Measurements from ENCODE around the gene URI1.

URI1 gene

DNA sequence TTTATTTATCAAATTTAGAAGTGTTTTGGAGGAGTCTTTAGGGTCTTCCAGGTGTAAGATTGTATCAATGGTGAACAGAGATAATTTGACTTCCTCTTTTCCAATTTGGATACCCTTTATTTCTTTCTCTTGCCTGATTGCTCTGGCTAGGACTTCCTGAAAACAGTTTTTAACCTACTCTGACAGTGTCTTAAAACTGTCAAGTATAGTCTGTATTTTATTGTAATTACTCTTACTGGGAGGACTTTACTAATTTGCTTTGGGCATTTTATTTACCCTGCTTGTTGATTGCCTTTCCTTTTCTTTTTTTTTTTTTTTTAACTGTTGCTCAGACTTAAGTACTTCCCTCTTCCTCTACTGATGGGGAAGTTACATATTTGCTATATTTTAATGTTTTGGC lies 81.3 kb downstream of the URI1 start:
- TF ChIP-seq PKNOX1 (IDR thresholded peaks at IDR 0.05) (peak; percentile 22; the same call in 1 of the 2 replicates), CTBP1 (IDR thresholded peaks at IDR 0.05; ENCODE audit: borderline replicate concordance) (no peak)
- DNase-seq (ENCODE audit: extremely low spot score), result no peak
- CTCF ChIA-PET, result no interaction called here
- POLR2A ChIA-PET, result no interaction called here

DNA sequence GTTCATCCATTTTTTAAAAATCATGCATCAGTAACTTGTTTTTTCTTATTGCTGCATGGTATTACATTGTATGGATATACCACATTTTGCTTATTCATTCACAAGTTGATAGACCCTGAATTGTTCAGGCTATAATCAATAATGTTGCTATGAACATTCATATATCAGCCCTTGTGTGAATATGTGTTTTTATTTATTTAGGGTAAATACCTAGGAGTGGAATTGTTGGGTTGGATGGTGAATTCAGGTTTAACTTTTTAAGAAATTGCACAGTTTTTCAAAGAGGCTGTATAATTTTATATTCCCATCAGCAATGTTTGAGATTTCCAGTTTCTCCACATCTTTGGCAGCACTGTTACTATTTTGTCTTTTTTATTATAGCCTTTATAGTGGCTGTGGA lies 82.1 kb downstream of the URI1 start:
- ChIA-PET CTCF (no interaction called here), POLR2A (no interaction called here)
- DNase-seq (ENCODE audit: extremely low spot score), result no peak
- TF ChIP-seq FOXK2 (IDR thresholded peaks at IDR 0.05), result no peak
- no peak for TF ChIP-seq ZNF384 (IDR thresholded peaks at IDR 0.05)
- TF ChIP-seq BHLHE40 (IDR thresholded peaks at IDR 0.05; ENCODE audit: borderline replicate concordance), result no peak
- TF ChIP-seq ELF4 (IDR thresholded peaks at IDR 0.05), result no peak
- no peak for TF ChIP-seq HDGF (IDR thresholded peaks at IDR 0.05; ENCODE audit: borderline replicate concordance)
- TF ChIP-seq L3MBTL2 (conservative IDR thresholded peaks at IDR 0.05), result no peak
- TF ChIP-seq NFRKB (IDR thresholded peaks at IDR 0.05), result no peak
- no peak for TF ChIP-seq ARNT (IDR thresholded peaks at IDR 0.05)
- TF ChIP-seq LEF1 (IDR thresholded peaks at IDR 0.05; ENCODE audit: borderline replicate concordance), result no peak
- TF ChIP-seq CTBP1 (IDR thresholded peaks at IDR 0.05; ENCODE audit: borderline replicate concordance), result no peak
- TF ChIP-seq SUZ12 (IDR thresholded peaks at IDR 0.05), result no peak
- no peak for TF ChIP-seq SP1 (IDR thresholded peaks at IDR 0.05)
- no peak for TF ChIP-seq FOXA1 (IDR thresholded peaks at IDR 0.05)
- no peak for TF ChIP-seq TARDBP (IDR thresholded peaks at IDR 0.05)

DNA sequence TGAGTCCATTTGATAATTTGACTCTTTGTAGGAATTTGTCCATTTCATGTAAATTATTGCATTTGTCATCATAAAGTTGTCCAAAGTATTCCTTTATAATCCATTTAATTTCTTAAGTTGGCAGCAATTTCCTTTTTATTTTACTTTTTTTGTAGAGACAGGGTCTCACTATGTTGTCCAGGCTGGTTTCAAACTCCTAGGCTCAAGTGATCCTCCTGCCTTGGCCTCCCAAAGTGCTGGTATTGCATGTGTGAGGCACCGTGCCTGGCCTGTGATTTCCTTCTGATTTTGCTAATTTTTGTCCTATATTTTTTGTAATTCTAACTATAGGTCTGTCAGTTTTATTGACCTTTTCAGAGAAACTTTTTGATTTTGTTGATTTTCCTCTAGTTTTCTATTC lies 84.9 kb downstream of the URI1 start:
- POLR2A ChIA-PET, result no interaction called here

GRCh38 chr19:30028118-30028991 lies 86.3 kb downstream of the URI1 start:
- peak; percentile 73 for TF ChIP-seq PKNOX1 (IDR thresholded peaks at IDR 0.05)
- no peak for TF ChIP-seq LEF1 (IDR thresholded peaks at IDR 0.05; ENCODE audit: borderline replicate concordance)
- TF ChIP-seq ZNF384 (IDR thresholded peaks at IDR 0.05), result peak; percentile 68; the same call in 1 of the 2 replicates
- ChIA-PET POLR2A (interaction anchor here (0.6 kb wide), 1 partner anchor 617 kb away, joined by 3 read pairs; no protein-coding TSS in a partner anchor), CTCF (no interaction called here)
- DNase-seq (ENCODE audit: extremely low spot score), result no peak

More for the DNA sequence above, 84.9 kb downstream of the URI1 start:
- no peak for DNase-seq (ENCODE audit: extremely low spot score)
- CTCF ChIA-PET, result no interaction called here
- no peak for TF ChIP-seq FOXK2 (IDR thresholded peaks at IDR 0.05)
- no peak for TF ChIP-seq SP1 (IDR thresholded peaks at IDR 0.05)
- TF ChIP-seq SUZ12 (IDR thresholded peaks at IDR 0.05), result no peak
- TF ChIP-seq LEF1 (IDR thresholded peaks at IDR 0.05; ENCODE audit: borderline replicate concordance), result no peak
- TF ChIP-seq CTBP1 (IDR thresholded peaks at IDR 0.05; ENCODE audit: borderline replicate concordance), result no peak
- TF ChIP-seq ELF4 (IDR thresholded peaks at IDR 0.05), result no peak
- no peak for TF ChIP-seq PKNOX1 (IDR thresholded peaks at IDR 0.05)
- no peak for TF ChIP-seq TARDBP (IDR thresholded peaks at IDR 0.05)
- no peak for TF ChIP-seq ARNT (IDR thresholded peaks at IDR 0.05)
- no peak for TF ChIP-seq HDGF (IDR thresholded peaks at IDR 0.05; ENCODE audit: borderline replicate concordance)
- no peak for TF ChIP-seq L3MBTL2 (conservative IDR thresholded peaks at IDR 0.05)
- TF ChIP-seq ZNF384 (IDR thresholded peaks at IDR 0.05), result no peak
- TF ChIP-seq FOXM1 (IDR thresholded peaks at IDR 0.05; ENCODE audit: borderline replicate concordance), result no peak
- no peak for TF ChIP-seq NFRKB (IDR thresholded peaks at IDR 0.05)
- TF ChIP-seq FOXA1 (IDR thresholded peaks at IDR 0.05), result no peak
- TF ChIP-seq BHLHE40 (IDR thresholded peaks at IDR 0.05; ENCODE audit: borderline replicate concordance), result no peak

DNA sequence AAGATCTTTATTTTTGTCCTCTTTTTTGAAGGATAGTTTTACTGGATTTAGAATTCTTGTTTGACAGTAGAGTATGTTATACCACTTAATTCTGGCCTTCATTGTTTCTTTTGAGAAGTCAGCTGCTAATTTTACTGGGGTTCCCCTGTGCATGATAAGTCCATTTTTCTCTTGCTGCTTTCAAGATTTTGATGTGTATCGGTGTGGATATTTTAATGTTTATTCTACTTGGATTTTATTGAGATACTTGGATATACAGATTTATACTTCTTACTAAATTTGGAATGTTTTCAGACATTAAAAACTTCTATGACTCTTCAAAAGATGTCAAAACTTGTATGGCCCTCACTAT lies 86.9 kb downstream of the URI1 start:
- ChIA-PET CTCF (no interaction called here), POLR2A (no interaction called here)
- no peak for TF ChIP-seq FOXA1 (IDR thresholded peaks at IDR 0.05)
- no peak for TF ChIP-seq L3MBTL2 (conservative IDR thresholded peaks at IDR 0.05)
- TF ChIP-seq ZNF384 (IDR thresholded peaks at IDR 0.05), result no peak
- TF ChIP-seq LEF1 (IDR thresholded peaks at IDR 0.05; ENCODE audit: borderline replicate concordance), result no peak
- TF ChIP-seq HDGF (IDR thresholded peaks at IDR 0.05; ENCODE audit: borderline replicate concordance), result no peak
- no peak for TF ChIP-seq FOXM1 (IDR thresholded peaks at IDR 0.05; ENCODE audit: borderline replicate concordance)
- no peak for TF ChIP-seq FOXK2 (IDR thresholded peaks at IDR 0.05)
- TF ChIP-seq TARDBP (IDR thresholded peaks at IDR 0.05), result no peak
- DNase-seq (ENCODE audit: extremely low spot score), result no peak

- TF ChIP-seq LEF1 (IDR thresholded peaks at IDR 0.05; ENCODE audit: borderline replicate concordance), result no peak
- TF ChIP-seq PKNOX1 (IDR thresholded peaks at IDR 0.05), result 0 out of 2 replicates have a peak, but pooled peaks have one; percentile 17
- CTCF ChIA-PET, result interaction anchor here (0.7 kb wide), 1 partner anchor 683 kb away, joined by 3 read pairs; no protein-coding TSS in a partner anchor
- POLR2A ChIA-PET, result no interaction called here
- no peak for DNase-seq (ENCODE audit: extremely low spot score)
Observed at GRCh38 chr19:30029721-30030510, 87.9 kb downstream of the URI1 start.

Measured in HEK293T (cell line).